Muscle layer of colon (tissue), 2 donors: ENCODE measurements around the gene SNPH.

ENCODE experiments used
- H3K27ac ChIP-seq: one replicate; pipeline ENCODE4 v1.7.0; 2013; ENCODE audit warnings: low read depth, mild to moderate bottlenecking, low read length, moderate library complexity
- H3K27me3 ChIP-seq, 2 donors: one replicate each; pipeline ENCODE4 v1.7.0; 2013; ENCODE audit warnings: low read length in 2 of 2, mild to moderate bottlenecking in 2 of 2; ENCODE audit not compliant: insufficient read depth in 2 of 2, control insufficient read depth in 1 of 2
- H3K36me3 ChIP-seq: one replicate; pipeline ENCODE4 v1.7.0; 2013; ENCODE audit warnings: mild to moderate bottlenecking, low read length; ENCODE audit not compliant: insufficient read depth
- H3K4me1 ChIP-seq: one replicate; pipeline ENCODE4 v1.7.0; 2013; ENCODE audit warnings: mild to moderate bottlenecking, low read length; ENCODE audit not compliant: insufficient read depth
- H3K4me3 ChIP-seq, 2 donors: one replicate each; pipeline ENCODE4 v1.7.0; 2013; ENCODE audit warnings: low read length in 2 of 2, low read depth in 1 of 2, mild to moderate bottlenecking in 1 of 2, moderate library complexity in 1 of 2
- H3K9ac ChIP-seq: one replicate; pipeline ENCODE4 v1.7.0; 2013; ENCODE audit warnings: low read length
- H3K9me3 ChIP-seq: one replicate; pipeline ENCODE4 v1.7.0; 2013; ENCODE audit warnings: mild to moderate bottlenecking, low read length
- donor health status: abdominal sarcoma.
- donor health status: Adenocarcinoma of cecum.

SNPH gene

DNA sequence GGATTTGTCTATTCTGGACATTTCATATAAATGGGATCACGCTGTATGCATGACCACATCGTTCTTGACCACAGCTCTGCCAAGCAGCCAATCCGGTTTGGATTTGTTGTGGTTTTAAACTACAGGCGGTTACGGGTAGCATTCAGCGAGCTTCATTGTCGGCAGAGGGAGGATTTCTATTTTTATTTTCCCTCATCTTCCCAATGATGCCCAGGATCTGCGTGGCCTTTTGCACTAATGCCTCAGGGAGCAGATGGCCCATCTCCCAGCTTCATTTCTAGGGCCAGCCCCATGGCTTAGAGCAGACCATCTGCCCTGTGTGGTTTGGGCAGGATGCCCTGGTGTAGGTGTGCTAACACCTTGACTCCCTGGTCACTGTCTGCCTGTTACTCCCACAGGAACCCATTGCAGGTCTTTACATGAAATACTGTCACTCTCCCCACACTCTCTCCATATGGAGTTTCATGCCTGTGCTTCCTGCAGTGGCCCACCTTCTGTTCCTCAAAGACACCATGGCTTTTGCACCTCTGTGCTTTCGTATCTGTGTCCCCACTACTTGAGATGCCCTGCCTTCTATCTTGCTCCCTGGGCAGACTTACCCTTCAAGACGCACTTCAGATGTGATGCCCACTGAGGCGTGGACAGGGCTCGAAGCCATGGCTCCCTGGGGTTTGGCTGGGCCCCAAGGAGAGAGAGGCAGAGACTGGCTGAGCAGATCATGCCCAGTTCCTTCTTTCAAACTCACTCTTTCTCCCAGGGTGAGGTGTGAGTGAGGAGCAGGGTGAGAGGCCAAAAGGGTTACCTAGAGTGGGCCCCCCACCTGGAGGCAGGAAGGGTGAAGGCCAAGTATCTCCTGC, 36.8 kb downstream of the SNPH start:
- Histone ChIP-seq H3K4me3 (no peak overlapping the region), H3K36me3 (peaks cover 6% of the 10 kb centered on the region), H3K27ac (no peak overlapping the region), H3K27me3 (no peaks in the 10 kb centered on the region), H3K9me3 (no peaks in the 10 kb centered on the region), H3K4me1 (no peaks in the 10 kb centered on the region), H3K9ac (no peak overlapping the region)

DNA sequence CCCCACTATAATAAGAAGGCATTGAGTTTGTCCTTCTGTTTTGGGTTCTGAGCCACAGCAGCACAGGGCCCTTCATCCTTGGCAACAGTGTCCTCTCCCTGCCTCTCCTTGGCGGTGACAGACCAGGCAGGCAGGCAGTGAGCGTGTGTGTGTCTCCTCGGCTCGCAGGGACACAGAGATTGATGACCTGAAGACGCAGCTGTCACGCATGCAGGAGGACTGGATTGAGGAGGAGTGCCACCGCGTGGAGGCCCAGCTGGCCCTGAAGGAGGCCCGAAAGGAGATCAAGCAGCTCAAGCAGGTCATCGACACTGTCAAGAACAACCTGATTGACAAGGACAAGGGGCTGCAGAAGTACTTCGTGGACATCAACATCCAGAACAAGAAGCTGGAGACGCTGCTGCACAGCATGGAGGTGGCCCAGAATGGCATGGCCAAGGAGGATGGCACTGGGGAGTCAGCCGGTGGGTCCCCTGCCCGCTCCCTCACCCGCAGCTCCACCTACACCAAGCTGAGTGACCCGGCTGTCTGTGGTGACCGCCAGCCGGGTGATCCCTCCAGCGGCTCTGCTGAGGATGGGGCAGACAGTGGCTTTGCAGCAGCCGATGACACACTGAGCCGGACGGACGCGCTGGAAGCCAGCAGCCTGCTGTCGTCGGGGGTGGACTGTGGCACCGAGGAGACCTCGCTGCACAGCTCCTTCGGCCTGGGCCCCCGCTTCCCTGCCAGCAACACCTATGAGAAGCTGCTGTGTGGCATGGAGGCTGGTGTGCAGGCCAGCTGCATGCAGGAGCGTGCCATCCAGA, 38.8 kb downstream of the SNPH start:
- no peaks in the 10 kb centered on the region for H3K27me3 ChIP-seq
- H3K27ac ChIP-seq = no peak overlapping the region
- H3K4me1 ChIP-seq = no peaks in the 10 kb centered on the region
- no peaks in the 10 kb centered on the region for H3K9me3 ChIP-seq
- H3K4me3 ChIP-seq = no peak overlapping the region
- H3K9ac ChIP-seq = no peak overlapping the region
- peaks cover 6% of the 10 kb centered on the region for H3K36me3 ChIP-seq

DNA sequence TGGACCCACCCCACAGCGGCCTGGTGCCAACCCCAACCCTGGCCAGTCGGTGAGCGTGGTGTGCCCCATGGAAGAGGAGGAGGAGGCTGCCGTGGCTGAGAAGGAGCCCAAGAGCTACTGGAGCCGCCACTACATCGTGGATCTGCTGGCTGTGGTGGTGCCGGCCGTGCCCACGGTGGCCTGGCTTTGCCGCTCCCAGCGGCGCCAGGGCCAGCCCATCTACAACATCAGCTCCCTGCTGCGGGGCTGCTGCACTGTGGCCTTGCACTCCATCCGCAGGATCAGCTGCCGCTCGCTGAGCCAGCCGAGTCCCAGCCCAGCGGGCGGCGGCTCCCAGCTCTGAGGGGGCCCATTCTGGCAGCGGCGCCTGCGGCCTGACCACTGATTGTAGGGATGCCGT, 39.6 kb downstream of the SNPH start:
- Histone ChIP-seq H3K27ac (no peak overlapping the region), H3K4me1 (no peaks in the 10 kb centered on the region), H3K36me3 (peaks cover 5% of the 10 kb centered on the region)

DNA sequence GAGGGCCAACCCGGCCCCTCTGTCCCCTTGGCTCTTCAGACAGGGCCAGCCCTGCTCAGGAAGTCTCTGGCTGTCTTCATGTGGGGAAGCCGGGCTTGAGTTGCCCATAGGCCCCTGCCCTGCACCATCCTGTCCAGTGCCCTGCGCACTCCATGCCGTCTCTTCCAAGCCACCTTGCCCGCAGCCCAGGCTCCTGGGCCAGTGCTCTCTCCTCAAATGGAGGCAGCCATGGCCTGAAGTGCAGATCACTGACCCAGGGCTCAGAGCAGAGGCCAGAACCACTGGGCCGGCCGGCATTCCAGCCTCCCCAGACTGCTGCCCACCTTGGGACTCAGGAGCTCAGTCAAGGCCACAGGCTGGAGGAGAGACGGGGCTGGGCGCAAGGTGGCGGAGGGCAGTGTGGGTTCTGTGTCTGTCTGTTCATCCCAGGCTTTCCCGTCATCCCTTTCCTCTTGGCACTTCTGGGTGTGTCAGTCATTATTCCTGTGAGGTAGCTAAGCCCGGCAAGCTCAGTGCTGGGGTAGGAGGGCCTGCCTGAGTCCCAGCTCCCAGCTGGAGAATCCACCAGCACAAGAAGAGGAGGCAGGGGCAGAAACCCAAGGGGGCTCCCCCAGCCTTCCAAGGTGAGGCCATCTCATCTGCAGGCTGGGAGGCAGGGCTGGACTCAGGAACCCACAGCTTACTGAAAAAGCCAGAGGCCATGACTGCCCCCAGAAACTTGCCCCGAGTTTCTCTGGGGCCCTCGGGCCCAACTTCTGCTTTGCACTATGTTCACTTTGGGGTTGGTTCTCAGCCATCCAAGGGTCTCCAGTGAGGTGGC, 40.4 kb downstream of the SNPH start:
- H3K27me3 ChIP-seq = no peaks in the 10 kb centered on the region
- H3K9me3 ChIP-seq = no peaks in the 10 kb centered on the region
- H3K9ac ChIP-seq = no peak overlapping the region
- H3K4me1 ChIP-seq = no peaks in the 10 kb centered on the region
- no peak overlapping the region for H3K27ac ChIP-seq
- no peak overlapping the region for H3K4me3 ChIP-seq
- H3K36me3 ChIP-seq = no peaks in the 10 kb centered on the region

More for the DNA sequence above, 39.6 kb downstream of the SNPH start:
- no peak overlapping the region for H3K4me3 ChIP-seq
- no peak overlapping the region for H3K9ac ChIP-seq
- no peaks in the 10 kb centered on the region for H3K9me3 ChIP-seq
- no peaks in the 10 kb centered on the region for H3K27me3 ChIP-seq

DNA sequence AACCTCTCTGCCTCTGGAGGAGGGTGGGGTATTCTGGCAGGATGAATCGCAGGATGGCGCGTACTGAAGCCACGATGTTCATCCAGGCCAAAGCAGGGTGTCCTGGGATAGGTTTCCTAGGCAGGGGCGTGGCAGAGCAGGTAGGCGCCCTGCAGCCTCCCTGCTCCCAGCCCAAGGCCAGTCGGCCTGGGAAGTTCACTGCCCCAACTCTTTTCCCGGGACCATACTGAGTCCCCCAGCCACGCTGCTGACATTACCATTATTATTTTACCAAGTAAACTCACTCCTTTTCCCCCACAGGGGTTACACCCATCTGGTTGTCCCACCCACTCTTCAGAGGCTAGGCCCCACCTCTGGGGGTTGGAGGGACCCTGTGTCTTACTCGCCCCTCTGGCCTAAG, 41.1 kb downstream of the SNPH start:
- Histone ChIP-seq H3K36me3 (no peaks in the 10 kb centered on the region), H3K9me3 (no peaks in the 10 kb centered on the region), H3K4me1 (no peaks in the 10 kb centered on the region)

DNA sequence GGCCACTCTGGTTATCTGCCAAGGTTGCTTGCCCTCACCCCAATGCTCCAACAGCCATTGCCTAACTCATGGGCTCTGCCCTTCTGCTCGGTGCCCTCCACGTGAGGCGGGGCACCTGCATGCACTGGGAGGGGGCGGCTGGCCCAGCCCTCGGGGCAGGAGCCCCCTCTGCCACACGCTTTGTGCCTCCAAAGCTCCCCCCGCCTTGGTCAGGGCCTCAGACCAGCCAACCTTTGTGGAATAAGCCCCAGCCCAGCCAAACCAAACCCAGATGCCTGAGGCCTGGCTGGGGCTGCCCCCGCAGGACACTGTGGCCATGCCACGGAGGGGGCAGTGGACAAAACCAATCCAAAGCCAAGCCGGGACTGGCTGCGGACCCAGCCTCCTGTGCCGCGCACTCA, 41.5 kb downstream of the SNPH start:
- H3K9me3 ChIP-seq = no peaks in the 10 kb centered on the region
- no peaks in the 10 kb centered on the region for H3K4me1 ChIP-seq
- no peak overlapping the region for H3K4me3 ChIP-seq
- H3K36me3 ChIP-seq = no peaks in the 10 kb centered on the region
- H3K27ac ChIP-seq = no peak overlapping the region
- no peaks in the 10 kb centered on the region for H3K27me3 ChIP-seq
- no peak overlapping the region for H3K9ac ChIP-seq

More for the DNA sequence above, 41.1 kb downstream of the SNPH start:
- Histone ChIP-seq H3K27ac (no peak overlapping the region), H3K9ac (no peak overlapping the region), H3K27me3 (no peaks in the 10 kb centered on the region), H3K4me3 (no peak overlapping the region)

DNA sequence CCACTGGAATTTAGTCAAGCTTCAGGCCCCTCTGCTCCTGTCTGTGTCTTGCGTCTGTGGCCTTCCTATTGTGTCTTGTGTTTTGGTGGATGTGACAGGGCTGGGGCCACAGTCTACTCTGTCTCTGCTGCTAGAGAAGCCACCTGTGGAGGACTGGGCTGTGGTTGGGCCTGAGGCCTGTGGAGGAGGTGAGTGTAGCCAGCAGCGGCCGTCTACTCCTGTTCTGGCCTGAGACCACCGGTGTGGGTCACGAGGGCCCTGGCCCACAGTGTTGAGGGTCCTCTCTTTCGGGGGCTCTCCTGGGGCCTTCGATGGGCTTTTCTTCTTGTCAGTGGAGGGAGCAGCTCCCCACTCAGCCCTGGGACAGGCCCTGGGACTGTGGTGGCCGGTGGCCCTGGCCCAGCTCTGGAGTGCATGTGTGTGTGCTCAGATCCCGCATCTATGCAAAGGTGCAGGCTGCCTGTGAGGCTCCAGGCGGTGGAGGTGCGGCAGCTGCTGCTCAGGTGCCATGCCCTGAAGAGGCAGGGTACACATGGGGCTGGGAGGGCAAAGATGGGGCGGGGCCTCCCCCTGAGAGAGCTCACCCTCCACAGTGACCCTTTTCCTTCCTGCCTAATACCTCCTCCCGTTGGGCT, 42.1 kb downstream of the SNPH start:
- H3K9me3 ChIP-seq = no peaks in the 10 kb centered on the region
- no peak overlapping the region for H3K9ac ChIP-seq
- no peaks in the 10 kb centered on the region for H3K36me3 ChIP-seq
- H3K27ac ChIP-seq = no peak overlapping the region
- H3K4me1 ChIP-seq = no peaks in the 10 kb centered on the region
- H3K27me3 ChIP-seq = no peaks in the 10 kb centered on the region
- no peak overlapping the region for H3K4me3 ChIP-seq

DNA sequence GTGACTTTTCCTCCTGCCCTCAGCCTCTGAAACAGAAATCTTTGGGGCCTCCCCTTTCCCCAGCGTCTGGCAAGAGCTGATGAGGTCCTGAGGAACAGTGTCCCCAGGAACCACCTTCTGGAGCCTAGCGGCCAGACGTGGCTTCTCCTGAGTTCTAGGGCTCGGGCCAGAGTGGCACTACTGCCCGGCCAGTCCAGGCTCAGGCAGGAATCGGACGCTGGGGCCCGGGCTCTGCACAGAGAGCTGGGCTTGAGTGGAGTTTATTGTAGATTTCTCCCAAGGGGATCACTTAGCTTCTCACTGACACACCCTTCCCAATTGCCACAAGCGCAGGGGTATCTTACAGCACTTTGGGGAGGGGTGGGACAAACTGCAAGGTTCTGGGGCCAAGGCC, 42.6 kb downstream of the SNPH start:
- Histone ChIP-seq H3K27ac (no peak overlapping the region), H3K36me3 (no peaks in the 10 kb centered on the region), H3K9me3 (no peaks in the 10 kb centered on the region), H3K4me3 (no peak overlapping the region), H3K9ac (no peak overlapping the region), H3K27me3 (no peaks in the 10 kb centered on the region), H3K4me1 (no peaks in the 10 kb centered on the region)

DNA sequence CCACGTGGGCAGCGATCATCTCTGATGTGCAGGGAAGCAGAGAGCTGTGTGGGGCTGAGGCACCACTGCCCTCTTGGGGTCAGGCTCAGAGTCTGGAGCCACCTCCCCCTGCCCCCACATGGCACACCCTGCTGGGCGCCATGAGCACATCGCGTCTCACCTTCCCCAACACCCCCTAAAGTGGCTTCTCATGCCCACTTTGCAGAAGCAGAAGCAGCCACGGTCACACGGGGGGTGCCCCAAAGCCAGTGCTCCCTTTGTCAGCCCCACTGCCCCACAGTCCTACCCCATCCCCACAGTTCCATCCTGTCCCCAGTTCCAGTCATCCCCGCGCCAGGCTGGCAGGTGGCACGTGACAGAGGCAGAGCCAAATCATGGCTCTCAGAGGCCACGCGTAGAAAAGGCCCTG, 43.3 kb downstream of the SNPH start:
- H3K27ac ChIP-seq = no peak overlapping the region
- H3K36me3 ChIP-seq = no peaks in the 10 kb centered on the region

DNA sequence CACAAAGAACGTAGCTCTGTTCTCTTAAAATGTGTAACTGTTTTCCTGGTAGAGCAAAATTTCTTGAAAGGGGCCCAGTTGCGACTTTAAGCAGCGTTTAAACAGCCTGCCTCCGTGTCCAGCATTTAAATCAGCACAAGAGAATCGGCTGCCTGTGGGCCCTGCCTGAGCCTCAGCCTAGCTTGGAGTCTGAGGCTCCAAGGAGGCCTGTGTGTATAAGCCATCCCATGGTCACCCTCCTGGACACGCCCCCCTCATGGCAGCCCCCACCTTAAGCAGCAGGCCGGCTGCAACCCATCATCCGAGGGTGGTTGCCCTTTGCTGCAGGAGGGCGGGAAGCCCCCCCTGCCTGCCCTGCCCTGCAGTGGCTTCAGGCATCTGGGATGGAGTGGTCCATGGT, 44.0 kb downstream of the SNPH start:
- H3K4me3 ChIP-seq = no peak overlapping the region
- no peaks in the 10 kb centered on the region for H3K36me3 ChIP-seq
- H3K27ac ChIP-seq = no peak overlapping the region
- no peaks in the 10 kb centered on the region for H3K9me3 ChIP-seq
- no peaks in the 10 kb centered on the region for H3K4me1 ChIP-seq
- no peak overlapping the region for H3K9ac ChIP-seq
- H3K27me3 ChIP-seq = no peaks in the 10 kb centered on the region

More for the DNA sequence above, 43.3 kb downstream of the SNPH start:
- no peaks in the 10 kb centered on the region for H3K9me3 ChIP-seq
- H3K9ac ChIP-seq = no peak overlapping the region
- H3K4me1 ChIP-seq = no peaks in the 10 kb centered on the region
- no peak overlapping the region for H3K4me3 ChIP-seq
- H3K27me3 ChIP-seq = no peaks in the 10 kb centered on the region
